Measurements from ENCODE around the gene N4BP2. TPM values are rescaled to one million over a fixed set of nuclear protein-coding genes. Genes with fewer than 3 reads are reported as not detected.

Gene N4BP2
- total and polyA plus RNA-seq, 2 of the 8 experiments (the other 6 are each of a cell fraction or from before 2014, with no cell fraction given) = 4.4 to 44.7 TPM

DNA sequence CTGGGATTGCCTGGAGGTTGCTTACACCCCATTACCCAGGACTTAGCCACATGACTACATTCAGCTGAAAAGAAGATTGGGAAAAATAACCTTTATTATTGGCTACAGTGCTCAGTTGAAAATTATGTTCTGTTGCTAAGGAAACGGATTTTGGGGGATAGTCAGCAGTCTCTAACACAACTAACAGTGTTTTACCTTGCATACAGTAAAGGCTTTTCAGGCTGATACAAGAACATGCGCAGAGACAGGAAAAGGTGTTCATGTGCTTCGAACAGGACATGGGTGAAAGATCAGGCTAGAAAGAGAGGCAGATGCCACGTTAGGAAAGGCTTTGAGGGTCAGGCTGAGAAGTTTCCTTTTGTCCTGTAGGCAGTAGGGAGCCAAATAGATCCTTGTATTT, 125.4 kb downstream of the N4BP2 start (continued):
- TF ChIP-seq, protein P1, sequence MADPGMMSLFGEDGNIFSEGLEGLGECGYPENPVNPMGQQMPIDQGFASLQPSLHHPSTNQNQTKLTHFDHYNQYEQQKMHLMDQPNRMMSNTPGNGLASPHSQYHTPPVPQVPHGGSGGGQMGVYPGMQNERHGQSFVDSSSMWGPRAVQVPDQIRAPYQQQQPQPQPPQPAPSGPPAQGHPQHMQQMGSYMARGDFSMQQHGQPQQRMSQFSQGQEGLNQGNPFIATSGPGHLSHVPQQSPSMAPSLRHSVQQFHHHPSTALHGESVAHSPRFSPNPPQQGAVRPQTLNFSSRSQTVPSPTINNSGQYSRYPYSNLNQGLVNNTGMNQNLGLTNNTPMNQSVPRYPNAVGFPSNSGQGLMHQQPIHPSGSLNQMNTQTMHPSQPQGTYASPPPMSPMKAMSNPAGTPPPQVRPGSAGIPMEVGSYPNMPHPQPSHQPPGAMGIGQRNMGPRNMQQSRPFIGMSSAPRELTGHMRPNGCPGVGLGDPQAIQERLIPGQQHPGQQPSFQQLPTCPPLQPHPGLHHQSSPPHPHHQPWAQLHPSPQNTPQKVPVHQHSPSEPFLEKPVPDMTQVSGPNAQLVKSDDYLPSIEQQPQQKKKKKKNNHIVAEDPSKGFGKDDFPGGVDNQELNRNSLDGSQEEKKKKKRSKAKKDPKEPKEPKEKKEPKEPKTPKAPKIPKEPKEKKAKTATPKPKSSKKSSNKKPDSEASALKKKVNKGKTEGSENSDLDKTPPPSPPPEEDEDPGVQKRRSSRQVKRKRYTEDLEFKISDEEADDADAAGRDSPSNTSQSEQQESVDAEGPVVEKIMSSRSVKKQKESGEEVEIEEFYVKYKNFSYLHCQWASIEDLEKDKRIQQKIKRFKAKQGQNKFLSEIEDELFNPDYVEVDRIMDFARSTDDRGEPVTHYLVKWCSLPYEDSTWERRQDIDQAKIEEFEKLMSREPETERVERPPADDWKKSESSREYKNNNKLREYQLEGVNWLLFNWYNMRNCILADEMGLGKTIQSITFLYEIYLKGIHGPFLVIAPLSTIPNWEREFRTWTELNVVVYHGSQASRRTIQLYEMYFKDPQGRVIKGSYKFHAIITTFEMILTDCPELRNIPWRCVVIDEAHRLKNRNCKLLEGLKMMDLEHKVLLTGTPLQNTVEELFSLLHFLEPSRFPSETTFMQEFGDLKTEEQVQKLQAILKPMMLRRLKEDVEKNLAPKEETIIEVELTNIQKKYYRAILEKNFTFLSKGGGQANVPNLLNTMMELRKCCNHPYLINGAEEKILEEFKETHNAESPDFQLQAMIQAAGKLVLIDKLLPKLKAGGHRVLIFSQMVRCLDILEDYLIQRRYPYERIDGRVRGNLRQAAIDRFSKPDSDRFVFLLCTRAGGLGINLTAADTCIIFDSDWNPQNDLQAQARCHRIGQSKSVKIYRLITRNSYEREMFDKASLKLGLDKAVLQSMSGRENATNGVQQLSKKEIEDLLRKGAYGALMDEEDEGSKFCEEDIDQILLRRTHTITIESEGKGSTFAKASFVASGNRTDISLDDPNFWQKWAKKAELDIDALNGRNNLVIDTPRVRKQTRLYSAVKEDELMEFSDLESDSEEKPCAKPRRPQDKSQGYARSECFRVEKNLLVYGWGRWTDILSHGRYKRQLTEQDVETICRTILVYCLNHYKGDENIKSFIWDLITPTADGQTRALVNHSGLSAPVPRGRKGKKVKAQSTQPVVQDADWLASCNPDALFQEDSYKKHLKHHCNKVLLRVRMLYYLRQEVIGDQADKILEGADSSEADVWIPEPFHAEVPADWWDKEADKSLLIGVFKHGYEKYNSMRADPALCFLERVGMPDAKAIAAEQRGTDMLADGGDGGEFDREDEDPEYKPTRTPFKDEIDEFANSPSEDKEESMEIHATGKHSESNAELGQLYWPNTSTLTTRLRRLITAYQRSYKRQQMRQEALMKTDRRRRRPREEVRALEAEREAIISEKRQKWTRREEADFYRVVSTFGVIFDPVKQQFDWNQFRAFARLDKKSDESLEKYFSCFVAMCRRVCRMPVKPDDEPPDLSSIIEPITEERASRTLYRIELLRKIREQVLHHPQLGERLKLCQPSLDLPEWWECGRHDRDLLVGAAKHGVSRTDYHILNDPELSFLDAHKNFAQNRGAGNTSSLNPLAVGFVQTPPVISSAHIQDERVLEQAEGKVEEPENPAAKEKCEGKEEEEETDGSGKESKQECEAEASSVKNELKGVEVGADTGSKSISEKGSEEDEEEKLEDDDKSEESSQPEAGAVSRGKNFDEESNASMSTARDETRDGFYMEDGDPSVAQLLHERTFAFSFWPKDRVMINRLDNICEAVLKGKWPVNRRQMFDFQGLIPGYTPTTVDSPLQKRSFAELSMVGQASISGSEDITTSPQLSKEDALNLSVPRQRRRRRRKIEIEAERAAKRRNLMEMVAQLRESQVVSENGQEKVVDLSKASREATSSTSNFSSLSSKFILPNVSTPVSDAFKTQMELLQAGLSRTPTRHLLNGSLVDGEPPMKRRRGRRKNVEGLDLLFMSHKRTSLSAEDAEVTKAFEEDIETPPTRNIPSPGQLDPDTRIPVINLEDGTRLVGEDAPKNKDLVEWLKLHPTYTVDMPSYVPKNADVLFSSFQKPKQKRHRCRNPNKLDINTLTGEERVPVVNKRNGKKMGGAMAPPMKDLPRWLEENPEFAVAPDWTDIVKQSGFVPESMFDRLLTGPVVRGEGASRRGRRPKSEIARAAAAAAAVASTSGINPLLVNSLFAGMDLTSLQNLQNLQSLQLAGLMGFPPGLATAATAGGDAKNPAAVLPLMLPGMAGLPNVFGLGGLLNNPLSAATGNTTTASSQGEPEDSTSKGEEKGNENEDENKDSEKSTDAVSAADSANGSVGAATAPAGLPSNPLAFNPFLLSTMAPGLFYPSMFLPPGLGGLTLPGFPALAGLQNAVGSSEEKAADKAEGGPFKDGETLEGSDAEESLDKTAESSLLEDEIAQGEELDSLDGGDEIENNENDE (IDR thresholded peaks at IDR 0.05; ENCODE audit: insufficient replicate concordance, low read length) = no peak
- TF ChIP-seq GTF2F1 (IDR thresholded peaks at IDR 0.05; ENCODE audit: borderline replicate concordance, low read depth, low read length) = no peak
- no peak for TF ChIP-seq CHD2 (IDR thresholded peaks at IDR 0.05; ENCODE audit: low read length)
- TF ChIP-seq EGR1 (IDR thresholded peaks at IDR 0.05; ENCODE audit: borderline replicate concordance, low read depth, low read length) = no peak
- no peak for TF ChIP-seq FOSL1 (IDR thresholded peaks at IDR 0.05; ENCODE audit: insufficient read depth, low read depth, low read length)
